ENCODE data around the gene CAMKK1.

DNA sequence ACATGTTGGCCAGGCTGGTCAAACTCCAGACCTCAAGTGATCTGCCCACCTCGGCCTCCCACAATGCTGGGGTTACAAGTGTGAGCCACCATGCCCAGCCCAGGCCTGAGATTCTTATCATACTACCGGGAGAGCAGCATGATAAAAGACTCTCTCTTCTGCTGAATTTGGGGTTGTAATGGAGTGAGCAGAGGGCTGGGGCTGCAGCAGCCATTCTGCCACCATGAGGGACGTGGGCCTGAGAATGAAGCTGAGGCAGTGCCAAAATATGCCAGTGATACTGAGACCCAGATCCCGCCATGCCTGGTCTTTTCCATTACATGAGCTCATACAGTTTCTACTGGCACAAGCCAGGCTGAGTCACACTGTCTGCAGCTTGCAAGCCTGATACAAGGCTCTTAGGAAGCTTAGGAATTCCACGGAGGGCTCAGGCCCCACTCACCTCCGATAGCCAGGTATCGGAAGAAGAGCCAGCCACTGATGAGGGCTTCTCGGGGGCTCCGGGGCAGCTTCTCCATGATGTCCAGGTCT lies 43.0 kb upstream of the CAMKK1 start:
- TF ChIP-seq, protein P1, sequence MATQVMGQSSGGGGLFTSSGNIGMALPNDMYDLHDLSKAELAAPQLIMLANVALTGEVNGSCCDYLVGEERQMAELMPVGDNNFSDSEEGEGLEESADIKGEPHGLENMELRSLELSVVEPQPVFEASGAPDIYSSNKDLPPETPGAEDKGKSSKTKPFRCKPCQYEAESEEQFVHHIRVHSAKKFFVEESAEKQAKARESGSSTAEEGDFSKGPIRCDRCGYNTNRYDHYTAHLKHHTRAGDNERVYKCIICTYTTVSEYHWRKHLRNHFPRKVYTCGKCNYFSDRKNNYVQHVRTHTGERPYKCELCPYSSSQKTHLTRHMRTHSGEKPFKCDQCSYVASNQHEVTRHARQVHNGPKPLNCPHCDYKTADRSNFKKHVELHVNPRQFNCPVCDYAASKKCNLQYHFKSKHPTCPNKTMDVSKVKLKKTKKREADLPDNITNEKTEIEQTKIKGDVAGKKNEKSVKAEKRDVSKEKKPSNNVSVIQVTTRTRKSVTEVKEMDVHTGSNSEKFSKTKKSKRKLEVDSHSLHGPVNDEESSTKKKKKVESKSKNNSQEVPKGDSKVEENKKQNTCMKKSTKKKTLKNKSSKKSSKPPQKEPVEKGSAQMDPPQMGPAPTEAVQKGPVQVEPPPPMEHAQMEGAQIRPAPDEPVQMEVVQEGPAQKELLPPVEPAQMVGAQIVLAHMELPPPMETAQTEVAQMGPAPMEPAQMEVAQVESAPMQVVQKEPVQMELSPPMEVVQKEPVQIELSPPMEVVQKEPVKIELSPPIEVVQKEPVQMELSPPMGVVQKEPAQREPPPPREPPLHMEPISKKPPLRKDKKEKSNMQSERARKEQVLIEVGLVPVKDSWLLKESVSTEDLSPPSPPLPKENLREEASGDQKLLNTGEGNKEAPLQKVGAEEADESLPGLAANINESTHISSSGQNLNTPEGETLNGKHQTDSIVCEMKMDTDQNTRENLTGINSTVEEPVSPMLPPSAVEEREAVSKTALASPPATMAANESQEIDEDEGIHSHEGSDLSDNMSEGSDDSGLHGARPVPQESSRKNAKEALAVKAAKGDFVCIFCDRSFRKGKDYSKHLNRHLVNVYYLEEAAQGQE (IDR thresholded peaks at IDR 0.05; ENCODE audit: insufficient read depth in 1 of 2, low read depth in 2 of 2, low read length in 2 of 2) = no peak
- TF ChIP-seq FOXP2 (optimal IDR thresholded peaks at IDR 0.05; ENCODE audit: borderline replicate concordance, extremely low read depth, extremely low read length, insufficient read depth) = no peak
- no peak for TF ChIP-seq POLR2AphosphoS5 (IDR thresholded peaks at IDR 0.05; ENCODE audit: low read depth, low read length)
- no peak for TF ChIP-seq SIN3A (IDR thresholded peaks at IDR 0.05; ENCODE audit: borderline replicate concordance, insufficient read depth, low read length)
